Subcutaneous preadipocyte (primary cell): Measurements from ENCODE around the gene PPL. TPM values are rescaled to one million over a fixed set of nuclear protein-coding genes. Genes with fewer than 3 reads are reported as not detected.

ENCODE experiments used
- total RNA-seq: library from RNA; depleted of rRNA; stranded (reverse); fragments of >200 nt; gene quantifications from 2 replicates; pipeline ENCODE4 v1.2.3, GENCODE V29; 2012

The PPL gene
- 63.1 and 90.0 TPM in 2 replicates for total RNA-seq

GRCh38 chr16:4936991-4937781 is at the start of gene PPL:
Gene PPL, minus strand, starts transcription at chr16:4937148. Its CDS starts 103 bp downstream, at chr16:4937045.

GRCh38 chr16:4957720-4958509 is 21.0 kb upstream of the PPL start, which contains the start of gene SEC14L5:
Gene SEC14L5, plus strand, starts transcription at chr16:4958330. Its CDS starts 994 bp downstream, at chr16:4959324.

GRCh38 chr16:4846901-4847773 is 89.8 kb downstream of the PPL start, which contains the start of the genes GLYR1 and UBN1:
Gene GLYR1, minus strand, starts transcription at chr16:4847288. Its CDS starts 23 bp downstream, at chr16:4847265.
Gene UBN1, plus strand, starts transcription at chr16:4847481. Its CDS starts 5,437 bp downstream, at chr16:4852918.

Other genes starting within 250 kb of the PPL start
- 19.4 and 23.5 TPM in 2 replicates for gene NUDT16L1, start 243.6 kb downstream of the PPL start, total RNA-seq
- gene ANKS3, start 202.9 kb downstream of the PPL start, total RNA-seq, result 16.9 and 21.1 TPM in 2 replicates
- 0.37 and 0.59 TPM in 2 replicates for gene DNAAF8, start 202.6 kb downstream of the PPL start, total RNA-seq
- gene ZNF500, start 170.0 kb downstream of the PPL start, total RNA-seq, result 9.6 and 13.1 TPM in 2 replicates
- gene SEPTIN12, start 148.8 kb downstream of the PPL start, total RNA-seq, result not detected in 2 replicates
- gene SMIM22, start 141.8 kb downstream of the PPL start, total RNA-seq, result not detected in 2 replicates
- gene ROGDI, start 134.5 kb downstream of the PPL start, total RNA-seq, result 8.4 and 9.6 TPM in 2 replicates
- 37.5 and 64.1 TPM in 2 replicates for gene GLYR1, start 89.9 kb downstream of the PPL start, total RNA-seq
- 23.1 and 35.4 TPM in 2 replicates for gene UBN1, start 89.7 kb downstream of the PPL start, total RNA-seq
- 0.59 and 1.1 TPM in 2 replicates for gene SEC14L5, start 21.2 kb upstream of the PPL start, total RNA-seq
- gene NAGPA, start 96.8 kb upstream of the PPL start, total RNA-seq, result 13.6 and 18.2 TPM in 2 replicates
- not detected in 2 replicates for gene C16orf89, start 128.8 kb upstream of the PPL start, total RNA-seq
- 29.4 and 33.2 TPM in 2 replicates for gene ALG1, start 134.7 kb upstream of the PPL start, total RNA-seq
- 17.6 and 21.1 TPM in 2 replicates for gene EEF2KMT, start 160.6 kb upstream of the PPL start, total RNA-seq